GM21381 (cell line): Measurements from ENCODE around the gene GAR1.
"Not testable (repeated sequence)": the region's sequence is repeated elsewhere in the genome, so short reads cannot be mapped to it uniquely, and the experiment has no call there.

Experiments
- ATAC-seq: cut with Tn5 transposase; IDR thresholded peaks from one replicate; pipeline ENCODE4 v1.9.1; 2021; ENCODE audit warnings: mild to moderate bottlenecking, moderate library complexity; ENCODE audit not compliant: unreplicated experiment

The GAR1 gene

GRCh38 chr4:109846395-109847098 is 31.0 kb downstream of the GAR1 start:
- no peak for ATAC-seq

GRCh38 chr4:109847896-109848442 is 32.4 kb downstream of the GAR1 start, which contains the start of gene LRIT3:
Gene LRIT3 (plus strand): TSS chr4:109848107. CDS start chr4:109848202, 95 bp downstream.
- ATAC-seq, result no peak

GRCh38 chr4:109848501-109848900 is 32.9 kb downstream of the GAR1 start:
- no peak for ATAC-seq

GRCh38 chr4:109850601-109851000 is 35.0 kb downstream of the GAR1 start:
- ATAC-seq, result no peak

DNA sequence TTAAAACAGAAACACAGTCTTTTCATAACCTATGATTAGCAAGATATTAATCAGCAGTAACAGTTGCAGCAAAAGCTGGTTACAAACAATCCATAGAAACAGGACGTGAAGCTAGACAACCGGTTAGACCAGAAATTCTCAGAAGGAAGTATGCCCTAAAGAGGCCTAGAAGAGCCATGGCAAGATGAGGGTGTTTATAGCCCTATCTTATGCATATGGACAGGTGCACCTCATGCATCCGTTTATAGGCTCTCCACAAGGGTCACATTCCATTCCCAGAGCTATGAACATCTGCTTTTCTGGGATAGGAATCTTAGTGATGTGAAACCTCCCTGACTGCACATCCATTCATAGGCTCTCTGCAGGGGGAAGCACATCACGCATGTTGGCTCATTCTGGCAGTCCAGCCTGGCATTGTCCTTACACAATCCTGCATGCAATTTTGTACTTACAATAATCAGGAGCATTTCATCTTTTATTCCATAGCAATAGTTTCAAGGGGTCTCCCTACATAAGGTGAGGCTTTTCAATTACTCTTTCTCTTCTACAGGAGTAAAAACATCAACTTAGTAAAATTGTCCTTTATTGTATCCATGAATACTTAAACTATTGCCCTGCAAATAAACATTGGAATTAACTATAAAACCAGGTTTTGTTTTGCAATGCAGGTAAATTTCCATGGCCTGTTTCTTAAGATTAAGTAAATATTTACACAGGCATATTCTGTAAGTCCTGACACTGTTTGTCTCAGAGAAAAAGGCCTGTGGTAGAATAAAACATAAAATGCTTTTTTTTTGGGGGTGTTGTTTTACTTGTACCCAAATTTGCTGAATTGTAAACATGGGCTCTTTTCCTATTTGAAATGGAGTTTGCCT is 44.1 kb downstream of the GAR1 start:
- not testable (repeated sequence) for ATAC-seq

GRCh38 chr4:109861271-109861670 is 45.7 kb downstream of the GAR1 start:
- no peak for ATAC-seq

DNA sequence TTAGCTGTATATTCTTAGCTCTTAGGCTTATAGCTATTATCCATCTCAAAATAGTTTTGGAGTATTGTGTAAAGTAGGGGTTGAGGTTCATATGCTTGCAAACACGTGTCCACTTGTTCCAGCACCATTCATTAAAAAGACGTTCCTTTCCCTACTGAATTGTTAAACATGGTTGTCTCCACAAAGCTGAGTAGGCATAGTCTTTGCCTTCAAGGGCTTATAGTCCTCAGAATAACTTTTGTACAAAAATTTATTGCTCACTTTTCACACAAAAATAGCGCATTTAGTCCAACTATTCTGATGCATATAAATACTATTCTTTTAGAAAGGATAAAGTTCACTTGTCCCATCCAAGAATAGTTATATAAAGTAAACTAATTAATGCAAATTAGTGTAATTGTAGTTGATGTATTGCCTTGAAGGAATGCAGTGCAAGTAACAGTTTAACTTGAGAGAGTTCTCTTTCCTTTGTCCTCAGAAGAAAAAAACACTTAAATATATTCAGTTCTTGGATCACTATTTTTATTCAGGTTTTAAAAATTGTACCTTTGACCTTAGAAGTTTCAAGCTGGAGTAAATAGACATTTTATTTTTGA is 46.5 kb downstream of the GAR1 start:
- ATAC-seq, result no peak

- no peak for ATAC-seq
Observed at GRCh38 chr4:109864134-109864533, 48.6 kb downstream of the GAR1 start.

DNA sequence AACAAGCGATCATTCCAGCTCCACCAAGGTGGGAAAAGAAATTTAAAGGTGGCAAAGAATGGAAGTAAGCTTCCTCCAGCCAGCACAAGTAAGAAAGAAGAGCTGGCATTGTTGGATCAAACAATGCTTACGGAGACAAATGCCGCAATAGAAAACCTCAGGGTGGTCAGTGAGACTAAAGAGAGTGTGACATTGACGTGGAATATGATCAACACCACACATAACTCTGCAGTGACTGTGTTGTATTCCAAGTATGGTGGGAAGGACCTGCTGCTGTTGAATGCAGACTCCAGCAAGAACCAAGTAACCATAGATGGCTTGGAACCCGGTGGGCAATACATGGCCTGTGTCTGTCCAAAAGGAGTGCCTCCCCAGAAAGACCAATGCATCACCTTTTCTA is 54.5 kb downstream of the GAR1 start:
- ATAC-seq, result no peak

DNA sequence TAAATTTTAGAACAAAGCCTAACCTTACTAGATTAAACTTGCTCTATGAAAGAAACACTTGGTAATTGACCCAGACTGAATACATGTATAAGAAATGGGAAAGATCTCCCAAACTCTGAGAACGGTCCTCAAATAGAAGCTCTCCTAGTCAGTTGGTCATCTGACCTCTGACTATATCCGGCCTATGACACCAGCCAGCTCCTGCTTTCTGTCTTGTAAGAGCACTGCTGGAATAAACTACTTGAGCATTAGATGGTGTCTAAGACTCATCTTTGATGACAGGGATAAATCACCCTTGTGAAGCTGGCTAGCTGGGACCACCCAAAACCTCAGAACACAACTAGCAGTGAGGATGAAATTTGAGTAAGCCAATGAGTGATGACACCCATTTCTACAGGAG is 56.5 kb downstream of the GAR1 start:
- ATAC-seq, result no peak

- no peak for ATAC-seq
Observed at GRCh38 chr4:109872950-109873656, 57.5 kb downstream of the GAR1 start.

DNA sequence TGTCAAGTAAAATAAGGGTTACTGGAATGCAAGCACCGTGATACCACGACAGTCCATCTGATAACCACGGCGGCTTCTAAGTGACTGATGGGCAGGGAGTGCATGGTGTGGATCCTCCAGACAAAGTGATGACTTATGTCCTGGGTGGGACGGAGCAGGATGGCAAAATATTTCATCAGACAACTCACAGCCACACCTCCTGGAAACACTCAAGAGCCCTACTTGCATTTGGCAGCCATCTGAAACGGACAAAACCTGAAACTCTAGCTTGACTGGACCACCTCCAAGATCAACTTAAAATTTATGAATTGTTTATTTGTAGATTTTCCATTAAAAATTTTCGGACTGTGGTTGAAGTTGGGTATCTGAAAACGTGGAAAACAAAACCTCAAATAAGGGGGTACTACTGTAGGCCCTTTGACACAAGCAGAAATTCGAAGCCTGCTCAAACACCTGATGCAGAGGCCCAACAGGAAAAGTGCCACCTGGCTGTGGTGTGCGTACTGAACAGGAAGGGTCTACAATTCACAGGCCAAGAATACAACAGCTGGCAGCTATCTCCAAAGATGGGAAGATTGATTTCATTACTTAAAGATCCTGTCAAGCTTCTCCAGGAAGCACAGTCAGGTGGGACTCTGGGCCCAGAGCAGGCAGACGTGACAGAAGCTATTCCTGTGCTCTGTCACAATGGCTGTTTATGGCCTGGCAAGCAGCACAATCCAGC is 58.4 kb downstream of the GAR1 start:
- no peak for ATAC-seq
